ENCODE measurements around the gene NKPD1.

NKPD1 gene

GRCh38 chr19:45180936-45181335, 20.2 kb upstream of the NKPD1 start:
- in situ Hi-C loops (cut with HindIII; ENCODE audit: low sequenced_read_pairs) = no loop called here
- no peak for TF ChIP-seq CTCF (IDR thresholded peaks at IDR 0.05; ENCODE audit: low read depth, low read length)
- DNase-seq (ENCODE audit: low read depth, low spot score) = no peak
- H3K4me3 ChIP-seq (ENCODE audit: low read depth, low read length) = no peak overlapping the region

DNA sequence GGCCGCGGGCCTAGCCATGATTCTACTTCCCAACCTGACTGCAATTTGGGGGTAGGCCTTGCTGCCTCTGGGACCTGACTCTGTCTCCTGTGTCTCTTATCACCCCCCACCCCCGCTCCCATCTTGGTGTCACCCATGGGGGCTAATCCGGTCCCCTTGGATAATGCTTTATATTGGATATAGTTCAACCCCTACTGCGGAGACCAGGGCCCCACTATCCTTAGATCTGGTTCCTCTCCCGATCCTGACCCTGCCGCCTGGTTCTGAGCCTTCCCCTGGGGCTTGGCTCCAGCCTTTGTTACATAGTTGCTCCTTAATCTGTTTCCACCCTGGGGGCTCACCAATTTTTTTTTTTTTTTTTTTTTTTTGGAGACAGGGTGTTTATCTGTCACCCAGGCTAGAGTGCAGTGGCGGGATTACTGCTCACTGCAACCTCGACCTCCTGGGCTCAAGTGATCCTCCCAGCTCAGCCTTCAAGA, 19.1 kb upstream of the NKPD1 start:
- in situ Hi-C loops (cut with HindIII; ENCODE audit: low sequenced_read_pairs) = no loop called here
- H3K4me3 ChIP-seq (ENCODE audit: low read depth, low read length) = peak overlapping the region; percentile 94
- no peak for DNase-seq (ENCODE audit: low read depth, low spot score)
- TF ChIP-seq CTCF (IDR thresholded peaks at IDR 0.05; ENCODE audit: low read depth, low read length) = no peak

- no peak for DNase-seq (ENCODE audit: low read depth, low spot score)
- in situ Hi-C loops (cut with HindIII; ENCODE audit: low sequenced_read_pairs) = no loop called here
- peak overlapping the region; percentile 94 for H3K4me3 ChIP-seq (ENCODE audit: low read depth, low read length)
- TF ChIP-seq CTCF (IDR thresholded peaks at IDR 0.05; ENCODE audit: low read depth, low read length) = no peak
Observed at GRCh38 chr19:45179072-45179891, 18.5 kb upstream of the NKPD1 start.

- H3K4me3 ChIP-seq (ENCODE audit: low read depth, low read length) = peak within 1 kb of the TSS; percentile 94
- peak; percentile 100 for DNase-seq (ENCODE audit: low read depth, low spot score)
- peak; percentile 28 for TF ChIP-seq CTCF (IDR thresholded peaks at IDR 0.05; ENCODE audit: low read depth, low read length)
- in situ Hi-C loops (cut with HindIII; ENCODE audit: low sequenced_read_pairs) = no loop called here
Observed at GRCh38 chr19:45178262-45179071, 17.7 kb upstream of the NKPD1 start, which contains the start of gene BLOC1S3. Gene BLOC1S3, plus strand, starts transcription at chr19:45178784. Its CDS starts 513 bp downstream, at chr19:45179297.

- in situ Hi-C loops (cut with HindIII; ENCODE audit: low sequenced_read_pairs) = no loop called here
- DNase-seq (ENCODE audit: low read depth, low spot score) = peak; percentile 44
- peak within 1 kb of the TSS; percentile 94 for H3K4me3 ChIP-seq (ENCODE audit: low read depth, low read length)
- no peak for TF ChIP-seq CTCF (IDR thresholded peaks at IDR 0.05; ENCODE audit: low read depth, low read length)
Observed at GRCh38 chr19:45177817-45178261, 17.1 kb upstream of the NKPD1 start, which contains the start of gene TRAPPC6A. Gene TRAPPC6A, minus strand, starts transcription at chr19:45178237. Its CDS starts 19 bp downstream, at chr19:45178218.

DNA sequence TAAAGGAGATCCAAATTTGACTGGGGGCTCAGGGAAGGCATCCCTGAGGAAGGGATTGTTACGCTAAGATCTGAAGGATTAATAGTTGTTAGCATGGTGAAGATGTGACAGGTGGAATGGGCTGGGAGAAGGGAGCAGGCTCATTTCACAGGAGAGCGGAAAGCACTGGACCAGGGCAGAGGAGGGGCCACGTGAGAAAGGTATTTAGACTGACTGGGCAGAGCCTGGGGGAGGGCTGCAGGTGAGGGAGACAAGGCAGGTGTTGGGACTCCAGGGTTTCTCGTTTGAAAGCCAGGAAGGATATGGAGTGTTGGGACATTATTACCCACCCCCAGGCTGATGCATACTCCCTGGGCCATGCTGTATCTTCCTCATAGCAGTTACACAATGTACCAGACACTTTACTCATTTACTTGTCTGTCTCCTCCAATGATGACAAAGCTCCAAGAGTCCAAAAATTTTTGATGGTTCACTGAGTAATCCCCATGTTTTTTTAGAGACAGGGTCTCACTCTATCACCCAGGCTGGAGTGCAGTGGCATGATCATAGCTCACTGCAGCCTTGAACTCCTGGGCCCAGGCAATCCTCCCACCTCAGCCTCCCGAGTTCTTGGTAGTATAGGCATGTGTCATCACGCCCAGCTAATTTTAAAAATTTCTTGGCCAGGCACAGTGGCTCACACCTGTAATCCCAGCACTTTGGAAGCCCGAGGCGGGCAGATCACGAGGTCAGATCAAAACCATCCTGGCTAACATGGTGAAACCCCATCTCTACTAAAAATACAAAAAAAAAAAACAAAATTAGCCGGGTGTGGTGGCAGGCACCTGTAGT, 14.9 kb upstream of the NKPD1 start:
- DNase-seq (ENCODE audit: low read depth, low spot score) = no peak
- in situ Hi-C loops (cut with HindIII; ENCODE audit: low sequenced_read_pairs) = no loop called here
- H3K4me3 ChIP-seq (ENCODE audit: low read depth, low read length) = no peak overlapping the region
- no peak for TF ChIP-seq CTCF (IDR thresholded peaks at IDR 0.05; ENCODE audit: low read depth, low read length)
